Stimulated activated CD8-positive, alpha-beta memory T cell treated with anti-CD3 and anti-CD28 coated beads, Interleukin-15, amount 100 ng/mL, for 1 hour (primary cell): Measurements from ENCODE around the gene RPS6KB2.
"Not testable (repeated sequence)": the region's sequence is repeated elsewhere in the genome, so short reads cannot be mapped to it uniquely, and the experiment has no call there.

Experiments used
- DNase-seq: peaks from one replicate; pipeline ENCODE4 v3.0.0-alpha.2; 2020; ENCODE audit warnings: low read depth

The RPS6KB2 gene

DNA sequence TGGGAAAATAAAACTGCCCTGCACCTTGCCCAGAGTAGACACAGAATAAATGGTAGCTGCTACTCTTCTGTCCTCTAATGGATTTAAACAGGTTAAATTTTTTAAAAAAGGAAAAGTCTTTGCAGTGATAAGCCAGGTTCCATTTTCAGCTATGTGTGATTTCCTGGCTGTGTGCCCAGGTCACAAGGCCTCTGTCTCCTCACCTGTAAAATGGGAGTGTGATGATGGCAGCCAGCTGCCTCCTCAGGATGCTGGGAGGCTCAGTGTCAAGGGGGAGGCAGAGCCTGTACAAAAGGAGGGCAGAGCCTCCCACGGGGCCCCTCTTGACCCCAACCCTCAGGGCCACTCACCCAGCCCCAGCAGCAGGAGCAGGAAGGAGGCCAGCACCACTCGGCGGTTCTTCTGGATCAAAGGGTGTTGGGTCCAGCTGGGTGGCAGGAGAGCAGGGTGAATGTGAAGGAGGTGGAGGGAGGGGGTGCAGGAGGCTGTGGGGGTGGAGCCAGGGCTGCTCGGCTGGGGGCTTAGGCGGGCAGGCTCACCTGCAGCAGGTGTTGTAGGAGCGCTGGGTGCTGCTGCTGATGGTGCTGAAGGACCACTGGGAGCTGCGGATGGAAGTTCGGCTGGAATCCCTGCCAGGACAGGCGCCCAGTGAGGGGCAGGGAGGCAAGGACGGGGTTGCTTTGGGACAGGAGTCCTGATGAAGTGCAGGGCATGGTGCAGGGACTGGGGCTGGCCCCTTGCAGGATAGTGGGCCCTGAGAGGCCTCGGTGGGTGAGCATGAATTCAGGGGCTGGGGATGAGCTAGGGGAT, 38.9 kb downstream of the RPS6KB2 start:
- DNase-seq: no peak

- DNase-seq: no peak
These were observed 39.8 kb downstream of the RPS6KB2 start for GRCh38 chr11:67468056-67468455.

DNA sequence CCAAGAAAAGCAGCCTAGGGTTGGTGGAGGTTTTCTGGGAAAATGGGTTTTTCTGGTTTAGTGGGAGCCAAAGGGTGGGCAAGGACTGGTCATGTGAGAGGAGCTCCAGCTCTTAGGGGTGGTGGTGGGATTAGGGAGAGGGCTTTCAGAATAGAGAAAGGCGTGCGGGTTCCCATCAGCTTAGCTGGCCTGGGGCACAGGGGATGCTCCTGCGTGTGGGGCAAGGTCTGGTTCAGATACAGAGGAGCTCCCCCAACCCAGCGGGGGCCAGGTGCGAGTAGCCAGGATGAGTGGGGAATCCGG, 40.1 kb downstream of the RPS6KB2 start:
- DNase-seq: no peak

DNA sequence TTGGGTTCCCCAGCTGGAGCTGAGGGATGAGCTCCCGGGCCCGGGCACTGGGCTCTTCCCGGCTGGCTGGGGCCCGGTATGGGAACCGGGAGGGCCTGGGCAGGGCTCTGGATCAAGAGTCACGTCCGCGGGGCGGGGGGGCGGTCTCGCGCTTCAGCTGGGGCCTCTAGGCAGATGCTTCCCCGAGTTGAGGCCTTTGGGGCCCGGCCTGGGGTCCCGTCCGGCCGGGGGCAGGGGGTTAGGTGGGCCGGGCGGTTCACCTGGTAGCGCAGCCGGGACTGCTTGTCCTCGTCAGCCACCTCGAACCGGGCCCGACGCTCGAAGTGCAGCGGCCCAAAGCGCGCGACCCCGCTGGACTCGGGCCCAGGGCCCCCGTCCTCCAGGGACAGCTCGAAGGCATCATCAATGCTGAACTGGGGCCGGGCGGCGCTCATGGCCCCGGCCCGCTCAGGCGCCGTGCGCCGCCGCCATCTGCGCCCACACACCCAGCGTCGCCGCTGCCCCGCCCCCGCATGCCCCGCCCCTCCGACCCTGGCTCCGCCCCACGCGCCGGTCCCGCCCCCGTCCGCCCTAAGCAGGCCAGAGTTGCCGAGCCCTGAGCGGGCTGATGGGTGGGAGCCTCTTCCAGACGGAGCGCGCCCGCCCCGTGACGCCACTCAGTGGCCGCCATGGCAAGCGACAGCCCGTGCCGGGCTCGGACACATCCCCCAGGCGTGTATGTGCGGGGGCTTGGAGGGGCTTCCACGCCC, 40.6 kb downstream of the RPS6KB2 start, which contains the start of gene TMEM134:
TMEM134 (minus strand) TSS at position 493 of the 749 bp plus-strand sequence; CDS start at position 434, 59 bp downstream.
- DNase-seq: peak; percentile 82

DNA sequence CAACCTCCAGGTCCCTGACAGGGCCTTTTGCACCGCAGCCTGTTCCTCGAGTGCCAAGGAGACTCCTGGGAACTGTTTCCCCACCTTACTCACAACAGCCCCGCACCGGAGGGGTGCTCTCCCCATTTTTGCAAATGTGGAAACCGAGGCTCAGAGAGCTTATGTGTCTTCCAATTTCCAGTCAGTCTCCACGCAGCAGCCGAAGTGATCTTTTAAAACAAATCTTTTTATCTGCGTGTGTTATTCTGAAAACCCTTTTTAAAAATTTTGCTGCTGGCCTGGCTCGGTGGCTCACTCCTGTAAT, 41.2 kb downstream of the RPS6KB2 start:
- DNase-seq: no peak

GRCh38 chr11:67470337-67471002, 42.2 kb downstream of the RPS6KB2 start:
- no peak for DNase-seq

GRCh38 chr11:67472882-67473281, 44.6 kb downstream of the RPS6KB2 start:
- DNase-seq: no peak

GRCh38 chr11:67476692-67477091, 48.4 kb downstream of the RPS6KB2 start:
- not testable (repeated sequence) for DNase-seq

- not testable (repeated sequence) for DNase-seq
These were observed 49.2 kb downstream of the RPS6KB2 start for GRCh38 chr11:67477344-67478050.

DNA sequence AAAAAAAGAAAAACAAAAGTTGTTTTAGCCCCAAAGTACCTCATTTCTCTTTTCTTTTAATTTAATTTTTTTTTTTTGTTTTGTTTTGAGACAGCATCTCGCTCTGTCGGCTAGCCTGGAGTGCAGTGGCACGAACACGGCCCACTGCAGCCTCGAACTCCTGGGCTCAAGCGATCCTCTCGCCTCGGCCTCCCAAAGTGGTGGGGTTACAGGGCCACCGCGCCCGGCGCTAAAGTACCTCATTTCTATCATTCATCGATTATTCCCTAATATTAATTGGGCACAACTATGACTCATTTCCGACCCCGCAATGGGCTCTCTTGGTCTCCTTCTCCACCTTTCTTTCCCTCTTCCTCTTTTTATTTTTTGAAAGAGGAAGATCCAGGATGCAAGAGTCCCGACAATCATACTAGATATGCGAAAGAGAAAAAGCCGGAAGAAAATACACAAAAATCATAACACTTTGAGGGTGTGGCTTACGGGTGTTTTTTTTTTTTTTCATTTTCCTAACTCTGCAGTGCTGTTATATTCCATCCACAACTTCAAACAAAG, 54.1 kb downstream of the RPS6KB2 start:
- no peak for DNase-seq

GRCh38 chr11:67482827-67483798, 54.8 kb downstream of the RPS6KB2 start, which contains the start of gene AIP:
TSS of gene AIP (plus strand) at chr11:67483026. CDS start at chr11:67483159, 133 bp downstream.
- DNase-seq: peak; percentile 90

- DNase-seq: no peak
These were observed 55.8 kb downstream of the RPS6KB2 start for GRCh38 chr11:67483831-67484665.

GRCh38 chr11:67484847-67485311, 56.6 kb downstream of the RPS6KB2 start:
- DNase-seq: no peak
